Measurements from ENCODE around the gene KBTBD7. TPM values are rescaled to one million over a fixed set of nuclear protein-coding genes. Genes with fewer than 3 reads are reported as not detected.

The KBTBD7 gene
- total and polyA plus RNA-seq, 12 donors, result 1.6 to 7.6 (median 5.3) TPM

DNA sequence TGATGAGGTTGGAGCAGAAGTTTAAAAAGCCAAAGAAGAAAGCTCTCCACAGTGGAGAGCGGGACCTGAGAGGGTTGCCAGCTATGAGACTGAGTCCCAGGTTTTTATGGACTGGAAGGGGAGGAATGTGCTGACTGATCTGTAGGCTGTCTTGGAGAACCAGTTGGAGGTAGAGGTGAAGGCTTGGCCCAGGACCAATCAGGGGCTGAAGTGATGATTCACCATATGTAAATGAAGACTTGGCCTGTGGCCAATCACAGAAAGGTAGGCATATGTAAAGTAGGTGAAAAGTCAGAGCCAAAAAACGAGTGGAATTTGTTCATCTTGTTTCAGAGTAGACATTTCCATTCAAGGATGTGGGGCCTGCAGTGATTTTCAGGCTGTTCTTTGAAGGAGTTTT is 44.3 kb downstream of the KBTBD7 start:
- DNase-seq, result no peak
- TF ChIP-seq, protein P1, sequence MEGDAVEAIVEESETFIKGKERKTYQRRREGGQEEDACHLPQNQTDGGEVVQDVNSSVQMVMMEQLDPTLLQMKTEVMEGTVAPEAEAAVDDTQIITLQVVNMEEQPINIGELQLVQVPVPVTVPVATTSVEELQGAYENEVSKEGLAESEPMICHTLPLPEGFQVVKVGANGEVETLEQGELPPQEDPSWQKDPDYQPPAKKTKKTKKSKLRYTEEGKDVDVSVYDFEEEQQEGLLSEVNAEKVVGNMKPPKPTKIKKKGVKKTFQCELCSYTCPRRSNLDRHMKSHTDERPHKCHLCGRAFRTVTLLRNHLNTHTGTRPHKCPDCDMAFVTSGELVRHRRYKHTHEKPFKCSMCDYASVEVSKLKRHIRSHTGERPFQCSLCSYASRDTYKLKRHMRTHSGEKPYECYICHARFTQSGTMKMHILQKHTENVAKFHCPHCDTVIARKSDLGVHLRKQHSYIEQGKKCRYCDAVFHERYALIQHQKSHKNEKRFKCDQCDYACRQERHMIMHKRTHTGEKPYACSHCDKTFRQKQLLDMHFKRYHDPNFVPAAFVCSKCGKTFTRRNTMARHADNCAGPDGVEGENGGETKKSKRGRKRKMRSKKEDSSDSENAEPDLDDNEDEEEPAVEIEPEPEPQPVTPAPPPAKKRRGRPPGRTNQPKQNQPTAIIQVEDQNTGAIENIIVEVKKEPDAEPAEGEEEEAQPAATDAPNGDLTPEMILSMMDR (IDR thresholded peaks at IDR 0.05), result no peak
- 79 to 83% methylated on average over 2 of the region's 2 CpGs for WGBS, 2 donors
- Histone ChIP-seq H3K4me1 (no peaks in the 10 kb centered on the region), H3K4me3 (no peak overlapping the region), H3K27me3 (no peaks in the 10 kb centered on the region), H3K36me3 (peaks cover 0 to 17% (median 0%) of the 10 kb centered on the region in 9 donors), H3K27ac (no peak overlapping the region), H3K9me3 (peaks cover 0 to 63% (median 33%) of the 10 kb centered on the region in 11 donors)
- intact Hi-C loops (cut with DNase I), result no loop called here
- ATAC-seq, result no peak

DNA sequence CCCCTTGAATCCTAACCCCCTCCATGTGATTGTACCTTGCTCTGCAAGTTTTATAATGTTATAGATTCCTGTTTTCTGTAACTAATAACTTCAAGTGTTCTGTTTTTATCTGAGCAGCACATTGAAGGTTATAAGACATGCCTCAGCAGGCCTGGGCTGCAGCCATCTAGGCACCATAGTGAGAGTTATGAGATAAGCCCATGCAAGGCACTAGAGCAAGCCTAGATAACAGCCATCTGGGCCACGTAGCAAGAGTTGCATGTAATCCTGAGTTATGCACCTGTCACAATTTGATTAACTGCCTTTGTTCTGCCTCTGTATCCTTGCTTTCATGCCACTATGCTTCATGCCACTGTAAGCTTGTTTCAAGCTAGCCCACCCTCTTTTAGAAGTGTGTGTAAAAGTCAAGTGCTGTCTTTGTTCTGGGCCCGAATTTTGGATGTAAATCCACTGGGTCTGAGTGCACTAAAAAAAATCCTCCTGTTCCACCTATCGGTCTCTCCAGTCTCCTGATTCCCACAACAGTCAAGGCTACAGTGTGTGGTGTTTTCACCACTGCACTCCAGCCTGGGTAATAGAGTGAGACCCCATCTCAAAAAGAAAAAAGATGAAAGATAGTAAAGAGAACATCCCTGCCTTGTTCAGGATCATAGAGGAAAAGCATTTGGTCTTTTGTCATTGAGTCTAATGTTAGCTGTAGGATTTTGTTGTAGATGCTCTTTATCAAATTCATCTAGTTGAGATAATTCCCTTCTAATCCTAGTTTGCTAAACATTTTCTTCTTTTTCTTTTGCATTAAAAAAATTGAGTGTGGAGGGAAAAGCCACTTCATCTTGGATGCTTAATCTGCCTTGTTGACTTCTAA is 45.7 kb downstream of the KBTBD7 start:
- no peak for ATAC-seq
- DNase-seq, result no peak
- intact Hi-C loops (cut with DNase I), result no loop called here
- Histone ChIP-seq H3K4me3 (no peak overlapping the region), H3K27ac (no peak overlapping the region), H3K27me3 (no peaks in the 10 kb centered on the region), H3K4me1 (no peaks in the 10 kb centered on the region), H3K9me3 (peaks cover 0 to 63% (median 33%) of the 10 kb centered on the region in 11 donors), H3K36me3 (peaks cover 0 to 17% (median 0%) of the 10 kb centered on the region in 9 donors)
- TF ChIP-seq, protein P1 (IDR thresholded peaks at IDR 0.05), result no peak
- 73 to 78% methylated on average over 3 of the region's 3 CpGs for WGBS, 2 donors

DNA sequence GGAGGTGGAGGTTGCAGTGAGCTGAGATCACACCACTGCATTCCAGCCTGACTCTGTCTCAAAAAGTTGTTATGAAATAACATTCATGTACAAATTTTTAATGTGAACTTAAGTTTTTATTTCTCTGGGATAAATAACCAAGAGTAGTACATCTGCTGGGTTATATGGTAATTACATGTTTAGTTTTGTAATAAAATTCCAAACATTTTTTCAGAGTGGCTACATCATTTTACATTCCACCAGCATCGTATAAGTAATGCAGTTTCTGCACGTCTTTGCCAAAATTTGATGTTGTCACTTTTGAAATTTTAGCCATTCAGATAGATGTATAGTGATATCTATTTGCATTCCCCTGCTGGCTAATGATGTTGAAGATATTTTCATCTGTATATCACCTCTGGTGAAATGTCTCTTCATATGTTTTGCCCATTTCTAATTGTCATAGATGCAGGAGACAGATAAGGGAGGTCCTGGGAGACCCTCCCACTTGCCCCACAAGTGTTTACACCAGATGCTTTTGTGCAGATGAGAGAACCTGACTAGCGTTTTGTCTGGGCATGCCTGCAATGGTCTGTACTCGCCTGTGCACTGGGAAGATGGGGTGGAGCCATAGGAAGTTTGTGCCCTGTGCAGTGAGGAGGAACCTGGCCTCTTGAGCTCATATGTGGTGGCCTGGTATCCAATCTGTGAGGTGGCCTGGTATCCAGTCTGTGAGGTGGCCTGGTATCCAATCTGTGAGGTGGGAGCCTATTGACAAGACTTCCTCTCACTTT is 49.0 kb downstream of the KBTBD7 start:
- WGBS, 2 donors, result 71 to 76% methylated on average over 4 of the region's 4 CpGs
- H3K4me3 ChIP-seq, result no peak overlapping the region
- TF ChIP-seq, protein P1 (IDR thresholded peaks at IDR 0.05), result no peak
- peaks cover 0 to 40% (median 23%) of the 10 kb centered on the region in 11 donors for H3K9me3 ChIP-seq
- intact Hi-C loops (cut with DNase I), result no loop called here
- peaks cover 0 to 14% (median 0%) of the 10 kb centered on the region in 9 donors for H3K36me3 ChIP-seq
- no peak for ATAC-seq
- no peak overlapping the region for H3K27ac ChIP-seq
- H3K4me1 ChIP-seq, result no peaks in the 10 kb centered on the region
- no peaks in the 10 kb centered on the region for H3K27me3 ChIP-seq
- DNase-seq, result no peak

DNA sequence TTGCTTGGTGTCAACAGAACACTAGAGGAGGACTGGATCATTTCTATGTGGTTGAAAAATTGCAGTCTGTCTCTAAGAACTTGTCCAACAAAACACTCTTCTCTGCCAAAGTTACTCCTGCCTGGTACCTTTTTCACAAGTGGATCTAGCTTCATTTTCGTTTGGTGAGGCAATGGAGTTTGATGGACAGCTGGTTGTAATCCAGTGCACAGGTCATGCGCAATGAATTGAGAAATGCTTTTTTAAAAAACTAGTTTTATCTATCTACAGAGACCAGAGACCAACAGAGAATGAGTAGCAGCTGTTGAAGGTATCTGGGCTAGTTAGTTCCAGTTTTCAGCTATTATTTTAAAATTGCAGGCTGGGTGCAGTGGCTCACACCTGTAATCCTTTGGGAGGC is 49.8 kb downstream of the KBTBD7 start:
- TF ChIP-seq, protein P1 (IDR thresholded peaks at IDR 0.05), result no peak
- ATAC-seq, result no peak
- DNase-seq, result no peak

More for the DNA sequence above, 49.8 kb downstream of the KBTBD7 start:
- H3K27ac ChIP-seq, result no peak overlapping the region
- WGBS, 2 donors, result 65 to 81% methylated on average over 2 of the region's 2 CpGs
- H3K36me3 ChIP-seq, result peaks cover 0 to 9% (median 0%) of the 10 kb centered on the region in 9 donors
- H3K4me3 ChIP-seq, result no peak overlapping the region
- no peaks in the 10 kb centered on the region for H3K4me1 ChIP-seq
- intact Hi-C loops (cut with DNase I), result no loop called here
- H3K9me3 ChIP-seq, result peaks cover 0 to 33% (median 19%) of the 10 kb centered on the region in 11 donors
- H3K27me3 ChIP-seq, result no peaks in the 10 kb centered on the region
